SK-N-SH treated with all-trans-retinoic acid at 6 μM for 48 hours (cell line): ENCODE measurements around the gene EDA.

Source experiments
- ATAC-seq: fragments of 200-7000 bp; cut with Tn5 transposase; 3 replicates; pipeline ENCODE4 v1.9.1; 2020; ENCODE audit warnings: mild to moderate bottlenecking, moderate library complexity
- ARNTL ChIP-seq: fragments of 450-650 bp; formaldehyde crosslinking; IDR thresholded peaks from 2 replicates; pipeline ENCODE4 v1.5.0; 2020; ENCODE audit warnings: low read depth, mild to moderate bottlenecking, moderate library complexity, borderline replicate concordance
- BACH2 ChIP-seq: fragments of 250-450 bp; sonication (Bioruptor Pico); IDR thresholded peaks from 2 replicates; pipeline ENCODE4 v1.9.0; 2021; ENCODE audit warnings: mild to moderate bottlenecking, borderline replicate concordance
- CREB5 ChIP-seq: fragments of 250-450 bp; sonication (Bioruptor Pico); IDR thresholded peaks from 2 replicates; pipeline ENCODE4 v1.5.1; 2020; ENCODE audit warnings: low read depth, mild to moderate bottlenecking, moderate library complexity
- CSRNP3 ChIP-seq: fragments of 250-450 bp; sonication (Bioruptor Pico); IDR thresholded peaks from 2 replicates; pipeline ENCODE4 v1.5.1; 2021; ENCODE audit warnings: mild to moderate bottlenecking, moderate library complexity
- ESRRG ChIP-seq: fragments of 250-450 bp; sonication (Bioruptor Pico); IDR thresholded peaks from 2 replicates; pipeline ENCODE4 v1.6.1; 2021; ENCODE audit warnings: mild to moderate bottlenecking
- GLIS3 ChIP-seq: fragments of 250-450 bp; sonication (Bioruptor Pico); IDR thresholded peaks from 2 replicates; pipeline ENCODE4 v1.5.0; 2020; ENCODE audit warnings: mild to moderate bottlenecking, moderate library complexity
- ISL1 ChIP-seq: fragments of 250-450 bp; sonication (Bioruptor Pico); IDR thresholded peaks from 2 replicates; pipeline ENCODE4 v2.1.2; 2022; ENCODE audit warnings: mild to moderate bottlenecking, moderate library complexity
- OSR1 ChIP-seq: fragments of 250-450 bp; sonication (Bioruptor Pico); IDR thresholded peaks from 2 replicates; pipeline ENCODE4 v1.8.0; 2022; ENCODE audit warnings: moderate library complexity, mild to moderate bottlenecking, inconsistent platforms
- POU6F1 ChIP-seq: fragments of 250-450 bp; sonication (Bioruptor Pico); IDR thresholded peaks from 2 replicates; pipeline ENCODE4 v1.8.0; 2021; ENCODE audit warnings: low read depth, mild to moderate bottlenecking, moderate library complexity, borderline replicate concordance
- PPARA ChIP-seq: fragments of 250-450 bp; sonication (Bioruptor Pico); IDR thresholded peaks from 2 replicates; pipeline ENCODE4 v1.5.0; 2020; ENCODE audit warnings: mild to moderate bottlenecking, borderline replicate concordance
- RARB ChIP-seq: fragments of 250-450 bp; sonication (Bioruptor Pico); IDR thresholded peaks from 2 replicates; pipeline ENCODE4 v1.8.0; 2021; ENCODE audit warnings: mild to moderate bottlenecking, moderate library complexity
- SNAI2 ChIP-seq: fragments of 250-450 bp; sonication (Bioruptor Pico); IDR thresholded peaks from 2 replicates; pipeline ENCODE4 v1.5.0; 2020; ENCODE audit warnings: mild to moderate bottlenecking, moderate library complexity
- TCF4 ChIP-seq: fragments of 250-450 bp; sonication (Bioruptor Pico); IDR thresholded peaks from 2 replicates; pipeline ENCODE4 v1.8.0; 2021; ENCODE audit warnings: mild to moderate bottlenecking, moderate library complexity, borderline replicate concordance
- TOX ChIP-seq: fragments of 250-450 bp; sonication (Bioruptor Pico); IDR thresholded peaks from 2 replicates; pipeline ENCODE4 v1.8.0; 2021; ENCODE audit warnings: mild to moderate bottlenecking, moderate library complexity, borderline replicate concordance
- ZC3H10 ChIP-seq: fragments of 250-450 bp; sonication (Bioruptor Pico); IDR thresholded peaks from 2 replicates; pipeline ENCODE4 v1.5.1; 2021; ENCODE audit warnings: mild to moderate bottlenecking, moderate library complexity
- ZFP3 ChIP-seq: fragments of 250-450 bp; sonication (Bioruptor Pico); IDR thresholded peaks from 2 replicates; pipeline ENCODE4 v1.5.0; 2020; ENCODE audit warnings: mild to moderate bottlenecking, moderate library complexity
- ZFP30 ChIP-seq: fragments of 450-650 bp; formaldehyde crosslinking; IDR thresholded peaks from 2 replicates; pipeline ENCODE4 v1.5.0; 2022; ENCODE audit warnings: mild to moderate bottlenecking, moderate library complexity
- ZNF565 ChIP-seq: fragments of 450-650 bp; formaldehyde crosslinking; conservative IDR thresholded peaks from 2 replicates; pipeline ENCODE4 v1.5.0; 2020; ENCODE audit warnings: low read depth, mild to moderate bottlenecking, moderate library complexity
- ZNF70 ChIP-seq: fragments of 450-650 bp; formaldehyde crosslinking; IDR thresholded peaks from 2 replicates; pipeline ENCODE4 v1.5.0; 2020; ENCODE audit warnings: mild to moderate bottlenecking, moderate library complexity
- ZNF8 ChIP-seq: fragments of 450-650 bp; formaldehyde crosslinking; IDR thresholded peaks from 2 replicates; pipeline ENCODE4 v1.5.0; 2020; ENCODE audit warnings: mild to moderate bottlenecking, moderate library complexity
- TF ChIP-seq, protein P1 (sequence below): fragments of 250-450 bp; sonication (Bioruptor Pico); IDR thresholded peaks from 2 replicates; pipeline ENCODE4 v1.8.0; 2020; ENCODE audit warnings: mild to moderate bottlenecking, moderate library complexity, borderline replicate concordance

The EDA gene

DNA sequence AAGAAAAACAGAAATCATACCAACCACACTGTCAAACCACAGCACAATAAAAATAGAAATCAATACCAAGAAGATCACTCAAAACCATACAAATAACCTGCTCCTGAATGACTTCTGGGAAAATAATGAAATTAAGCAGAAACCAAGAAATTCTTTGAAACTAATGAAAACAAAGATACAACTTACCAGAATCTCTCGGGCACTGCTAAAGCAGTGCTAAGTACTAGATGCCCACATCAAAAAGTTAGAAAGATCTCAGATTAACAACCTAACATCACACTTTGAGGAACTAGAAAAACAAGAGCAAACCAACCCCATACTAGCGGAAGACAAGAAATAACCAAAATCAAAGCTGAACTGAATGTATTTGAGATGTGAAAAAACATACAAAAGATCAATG lies 400.6 kb downstream of the EDA start:
- ATAC-seq, result no peak
- TF ChIP-seq POU6F1 (CRISPR knock-in tag) (no peak), PPARA (no peak)
- TF ChIP-seq, all 23 proteins: peak for 0

- no peak for TF ChIP-seq OSR1 (CRISPR knock-in tag)
- ATAC-seq, result no peak
Observed at GRCh38 chrX:70022616-70023015, 406.7 kb downstream of the EDA start.

DNA sequence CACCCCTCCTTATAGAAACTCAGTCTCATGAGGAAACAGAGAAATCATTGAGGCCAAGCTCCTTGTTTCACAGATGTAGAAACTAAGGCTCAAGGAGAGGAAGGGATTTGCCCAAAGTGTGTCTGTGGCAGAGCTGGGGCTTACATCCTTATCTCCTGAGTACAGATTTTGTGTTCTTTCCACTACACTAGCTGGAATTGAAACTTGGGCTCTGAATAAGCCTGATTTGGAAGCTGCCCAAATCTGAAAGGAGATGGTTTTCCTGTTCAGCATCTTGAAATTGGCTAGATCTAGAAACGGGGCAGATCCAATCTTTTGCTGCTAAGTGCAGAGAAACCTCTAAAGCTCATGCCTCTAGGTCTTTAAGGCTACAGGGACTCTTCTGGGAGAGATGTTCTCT lies 409.6 kb downstream of the EDA start:
- ATAC-seq, result no peak
- no peak for TF ChIP-seq ESRRG (CRISPR knock-in tag)
- TF ChIP-seq ZNF565 (CRISPR knock-in tag), result no peak
- TF ChIP-seq ZNF70 (CRISPR knock-in tag), result no peak
- no peak for TF ChIP-seq TCF4
- no peak for TF ChIP-seq BACH2 (CRISPR knock-in tag)
- TF ChIP-seq, protein P1, sequence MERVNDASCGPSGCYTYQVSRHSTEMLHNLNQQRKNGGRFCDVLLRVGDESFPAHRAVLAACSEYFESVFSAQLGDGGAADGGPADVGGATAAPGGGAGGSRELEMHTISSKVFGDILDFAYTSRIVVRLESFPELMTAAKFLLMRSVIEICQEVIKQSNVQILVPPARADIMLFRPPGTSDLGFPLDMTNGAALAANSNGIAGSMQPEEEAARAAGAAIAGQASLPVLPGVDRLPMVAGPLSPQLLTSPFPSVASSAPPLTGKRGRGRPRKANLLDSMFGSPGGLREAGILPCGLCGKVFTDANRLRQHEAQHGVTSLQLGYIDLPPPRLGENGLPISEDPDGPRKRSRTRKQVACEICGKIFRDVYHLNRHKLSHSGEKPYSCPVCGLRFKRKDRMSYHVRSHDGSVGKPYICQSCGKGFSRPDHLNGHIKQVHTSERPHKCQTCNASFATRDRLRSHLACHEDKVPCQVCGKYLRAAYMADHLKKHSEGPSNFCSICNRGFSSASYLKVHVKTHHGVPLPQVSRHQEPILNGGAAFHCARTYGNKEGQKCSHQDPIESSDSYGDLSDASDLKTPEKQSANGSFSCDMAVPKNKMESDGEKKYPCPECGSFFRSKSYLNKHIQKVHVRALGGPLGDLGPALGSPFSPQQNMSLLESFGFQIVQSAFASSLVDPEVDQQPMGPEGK (CRISPR knock-in tag), result no peak
- TF ChIP-seq GLIS3 (CRISPR knock-in tag), result no peak
- no peak for TF ChIP-seq RARB (CRISPR knock-in tag)
- TF ChIP-seq POU6F1 (CRISPR knock-in tag), result no peak
- TF ChIP-seq CSRNP3 (CRISPR knock-in tag), result no peak
- TF ChIP-seq ZNF8 (CRISPR knock-in tag), result no peak
- no peak for TF ChIP-seq ZFP3 (CRISPR knock-in tag)
- TF ChIP-seq ISL1 (CRISPR knock-in tag), result no peak
- no peak for TF ChIP-seq ARNTL (CRISPR knock-in tag)
- TF ChIP-seq PPARA, result no peak

DNA sequence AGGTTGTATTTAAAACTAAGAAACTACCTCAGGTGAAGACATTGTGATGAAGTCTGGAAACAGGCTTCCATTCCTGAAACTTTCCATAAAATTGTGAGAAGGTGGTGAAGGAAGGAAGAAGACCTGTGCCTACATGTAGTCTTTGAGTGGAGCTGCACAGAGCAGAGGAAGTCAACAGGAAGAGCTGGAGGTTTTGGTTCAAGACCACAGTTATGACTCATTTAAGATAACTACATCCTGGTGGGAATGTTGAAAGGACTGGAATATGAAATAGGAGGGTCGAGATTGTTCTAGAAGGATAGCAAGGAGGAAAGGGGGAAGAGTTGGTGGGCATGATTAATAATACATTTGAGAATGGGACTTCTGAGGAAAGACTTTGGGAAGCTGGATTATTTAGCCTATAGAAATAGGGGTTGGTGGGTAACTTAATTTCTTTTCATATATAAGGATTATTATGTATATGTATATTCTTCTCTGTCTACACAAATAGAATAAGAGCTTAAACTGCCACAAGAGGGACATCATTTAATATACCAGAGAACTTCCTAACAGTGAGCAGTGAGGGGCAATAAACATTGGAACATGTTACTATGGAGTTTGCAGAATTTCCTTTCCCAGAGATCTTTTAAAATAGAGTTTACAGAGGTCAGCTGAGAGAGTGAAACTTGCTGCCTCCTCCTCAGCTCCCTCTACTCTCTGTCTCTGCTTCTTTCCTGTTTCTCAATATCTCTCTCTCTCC lies 410.4 kb downstream of the EDA start:
- ATAC-seq, result no peak
- TF ChIP-seq TOX (CRISPR knock-in tag) (no peak), OSR1 (CRISPR knock-in tag) (no peak), ESRRG (CRISPR knock-in tag) (no peak), TCF4 (no peak), ZC3H10 (CRISPR knock-in tag) (no peak), RARB (CRISPR knock-in tag) (no peak), ARNTL (CRISPR knock-in tag) (no peak), CSRNP3 (CRISPR knock-in tag) (no peak), SNAI2 (no peak), ZFP30 (CRISPR knock-in tag) (no peak), PPARA (no peak), CREB5 (CRISPR knock-in tag) (no peak), ZFP3 (CRISPR knock-in tag) (no peak), ZNF565 (CRISPR knock-in tag) (no peak), GLIS3 (CRISPR knock-in tag) (no peak)
- TF ChIP-seq, protein P1 (CRISPR knock-in tag), result no peak
